Cardiac muscle cell (in vitro differentiated cells and primary cell): ENCODE measurements around the gene ZIC5. TPM values are rescaled to one million over a fixed set of nuclear protein-coding genes. Genes with fewer than 3 reads are reported as not detected.

Experiments used
- DNase-seq, 2 donors: peaks; one replicate each; pipeline versions ENCODE4 v3.0.0 to v3.0.0-alpha.2; 2010 to 2017; ENCODE audit warnings: low read depth in 1 of 2, low spot score in 1 of 2
- H3K27ac ChIP-seq: fragments of 200-600 bp; sonication (generic); 2 replicates; pipeline ENCODE4 v1.5.1; 2016
- H3K27me3 ChIP-seq: fragments of 200-600 bp; sonication (generic); 2 replicates; pipeline ENCODE4 v1.6.0; 2016; ENCODE audit warnings: control low read depth
- H3K36me3 ChIP-seq: fragments of 200-600 bp; sonication (generic); 2 replicates; pipeline ENCODE4 v1.5.1; 2016; ENCODE audit warnings: control low read depth
- H3K4me1 ChIP-seq: fragments of 200-600 bp; sonication (generic); 2 replicates; pipeline ENCODE4 v1.8.1; 2017; ENCODE audit warnings: low read depth, mild to moderate bottlenecking, mixed run types
- H3K4me3 ChIP-seq: fragments of 200-600 bp; sonication (generic); 2 replicates; pipeline ENCODE4 v1.5.1; 2016; ENCODE audit warnings: mild to moderate bottlenecking
- H3K9me3 ChIP-seq: fragments of 200-600 bp; sonication (generic); 2 replicates; pipeline ENCODE4 v1.5.1; 2017; ENCODE audit warnings: low read depth, mild to moderate bottlenecking, control low read depth
- CTCF ChIP-seq: IDR thresholded peaks from 2 replicates; pipeline ENCODE4 v1.5.1; 2012; ENCODE audit warnings: low read depth, mild to moderate bottlenecking, low read length
- polyA plus RNA-seq: library from polyadenylated mRNA; unstranded; fragments of >200 nt; fragmentation: Nextera tagmentation; extraction: Ambion mirVana; gene quantifications from 2 replicates; pipeline ENCODE4 v1.2.1, GENCODE V29; 2016
- total RNA-seq: library from RNA; depleted of rRNA; stranded (reverse); fragments of >200 nt; gene quantifications from 2 replicates; pipeline ENCODE4 v1.2.3, GENCODE V29; 2016

Gene ZIC5
- total and polyA plus RNA-seq, 2 experiments from 2014 or later, result 0.22 to 0.69 TPM

DNA sequence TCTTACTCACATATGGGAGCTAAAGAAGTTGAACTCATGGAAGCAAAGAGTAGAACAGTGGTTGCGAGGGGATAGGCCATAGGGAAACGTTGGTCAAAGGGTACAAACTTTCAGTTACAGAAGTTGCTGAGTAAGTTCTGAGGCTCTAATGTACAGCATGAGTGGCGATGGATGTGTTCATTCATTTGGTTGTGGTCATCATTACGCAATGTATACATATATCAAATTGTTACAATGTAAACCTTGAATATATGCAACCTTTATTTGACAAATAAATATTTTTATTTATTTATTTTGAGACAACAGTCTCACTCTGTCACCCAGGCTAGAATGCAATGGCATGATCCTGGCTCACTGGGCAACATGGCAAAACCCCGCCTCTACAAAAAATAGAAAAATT, 38.7 kb downstream of the ZIC5 start:
- Histone ChIP-seq H3K27me3 (no peaks in the 10 kb centered on the region), H3K9me3 (no peaks in the 10 kb centered on the region), H3K4me3 (no peak overlapping the region), H3K27ac (no peak overlapping the region), H3K4me1 (peaks cover 6% of the 10 kb centered on the region), H3K36me3 (no peaks in the 10 kb centered on the region)
- no peak for DNase-seq
- no peak for TF ChIP-seq CTCF

DNA sequence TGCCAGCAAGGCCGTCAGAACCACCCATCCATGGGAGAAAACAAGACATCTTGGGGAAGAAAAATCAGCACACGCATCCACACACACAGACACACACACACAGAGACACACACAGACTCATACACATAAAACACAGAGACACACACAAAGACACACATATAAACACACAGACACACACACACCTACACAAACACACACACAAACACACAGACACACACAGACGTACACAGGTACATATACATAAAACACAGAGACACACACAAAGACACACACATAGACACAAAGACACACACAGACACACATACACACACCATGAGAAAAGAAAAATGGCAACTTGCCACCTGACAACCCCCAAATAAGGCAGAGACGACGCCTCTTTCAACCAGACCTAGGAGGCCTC, 40.6 kb downstream of the ZIC5 start:
- no peak overlapping the region for H3K27ac ChIP-seq

GRCh38 chr13:99929866-99930265, 41.7 kb downstream of the ZIC5 start:
- no peaks in the 10 kb centered on the region for H3K9me3 ChIP-seq
- no peaks in the 10 kb centered on the region for H3K36me3 ChIP-seq
- TF ChIP-seq CTCF, result no peak
- no peak overlapping the region for H3K27ac ChIP-seq
- peaks cover 6% of the 10 kb centered on the region for H3K4me1 ChIP-seq
- no peaks in the 10 kb centered on the region for H3K27me3 ChIP-seq
- no peak for DNase-seq
- H3K4me3 ChIP-seq, result no peak overlapping the region

More for the DNA sequence above, 40.6 kb downstream of the ZIC5 start:
- peaks cover 6% of the 10 kb centered on the region for H3K4me1 ChIP-seq
- H3K9me3 ChIP-seq, result no peaks in the 10 kb centered on the region
- no peaks in the 10 kb centered on the region for H3K27me3 ChIP-seq
- no peak for DNase-seq
- no peaks in the 10 kb centered on the region for H3K36me3 ChIP-seq
- TF ChIP-seq CTCF, result no peak
- no peak overlapping the region for H3K4me3 ChIP-seq

GRCh38 chr13:99926014-99926731, 45.4 kb downstream of the ZIC5 start:
- DNase-seq, result no peak
- no peak for TF ChIP-seq CTCF
- H3K27ac ChIP-seq, result no peak overlapping the region
- H3K4me3 ChIP-seq, result no peak overlapping the region
- H3K4me1 ChIP-seq, result peaks cover 6% of the 10 kb centered on the region
- no peaks in the 10 kb centered on the region for H3K9me3 ChIP-seq
- H3K27me3 ChIP-seq, result no peaks in the 10 kb centered on the region
- no peaks in the 10 kb centered on the region for H3K36me3 ChIP-seq

- TF ChIP-seq CTCF, result no peak
- no peak for DNase-seq
- H3K4me3 ChIP-seq, result no peak overlapping the region
- H3K27me3 ChIP-seq, result no peaks in the 10 kb centered on the region
- no peaks in the 10 kb centered on the region for H3K9me3 ChIP-seq
- no peaks in the 10 kb centered on the region for H3K4me1 ChIP-seq
- H3K27ac ChIP-seq, result no peak overlapping the region
- H3K36me3 ChIP-seq, result no peaks in the 10 kb centered on the region
These were observed 47.5 kb downstream of the ZIC5 start for GRCh38 chr13:99923877-99924582.
